Stimulated activated naive CD8-positive, alpha-beta T cell treated with anti-CD3 and anti-CD28 coated beads, Interleukin-15, Interleukin-2, amounts not matched to agents 100 U/mL and 50 U/mL, for 24 hours (primary cell): ENCODE measurements around the gene SPATA31A3.
"Not testable (repeated sequence)": the region's sequence is repeated elsewhere in the genome, so short reads cannot be mapped to it uniquely, and the experiment has no call there.

Experiments
- ATAC-seq: fragments of 150-1000 bp; cut with Tn5 transposase; one replicate; pipeline ENCODE4 v1.10.0; 2021
- DNase-seq: peaks from one replicate; pipeline ENCODE4 v3.0.0; 2021

Gene SPATA31A3

DNA sequence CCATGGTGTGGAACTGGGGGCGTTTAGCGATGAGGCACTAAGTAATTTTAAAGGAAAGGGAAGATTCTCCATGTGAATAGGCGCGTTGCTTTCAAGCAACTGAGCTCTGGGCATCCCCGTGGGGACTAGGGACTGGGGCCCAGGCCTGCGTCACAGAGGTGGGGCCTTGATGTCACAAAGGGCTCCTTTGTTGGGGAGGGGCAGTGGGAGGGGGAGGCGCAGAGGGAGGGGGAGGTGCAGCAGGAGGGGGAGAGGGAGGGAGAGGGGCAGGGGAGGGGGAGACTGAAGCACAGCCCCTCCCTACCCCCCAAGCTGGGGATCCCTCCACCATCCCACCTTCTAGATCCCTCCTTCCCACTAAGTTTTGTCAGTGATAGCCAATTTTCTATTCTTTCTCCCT, at the start of gene SPATA31A3:
Gene SPATA31A3 (minus strand): TSS at position 101 of the 400 bp plus-strand sequence. CDS start 29 bp downstream, at position 72.
- not testable (repeated sequence) for DNase-seq, ATAC-seq

DNA sequence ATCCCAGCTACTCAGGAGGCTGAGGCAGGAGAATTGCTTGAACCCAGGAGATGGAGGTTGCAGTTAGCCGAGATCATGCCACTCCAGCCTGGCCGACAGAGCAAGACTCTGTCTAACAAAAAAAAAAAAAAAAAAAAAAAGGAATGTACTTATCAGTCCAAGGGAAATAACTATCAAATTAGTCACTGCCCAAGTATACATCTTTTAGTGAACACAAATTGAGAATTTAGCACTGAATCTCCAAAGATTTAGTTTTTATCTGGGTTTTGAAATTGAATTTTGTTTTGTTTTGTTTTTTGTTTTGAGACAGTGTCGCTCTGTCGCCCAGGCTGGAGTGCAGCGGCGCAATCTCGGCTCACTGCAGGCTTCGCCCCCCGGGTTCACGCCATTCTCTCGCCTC, 39.8 kb downstream of the SPATA31A3 start:
- ATAC-seq, DNase-seq: not testable (repeated sequence)

DNA sequence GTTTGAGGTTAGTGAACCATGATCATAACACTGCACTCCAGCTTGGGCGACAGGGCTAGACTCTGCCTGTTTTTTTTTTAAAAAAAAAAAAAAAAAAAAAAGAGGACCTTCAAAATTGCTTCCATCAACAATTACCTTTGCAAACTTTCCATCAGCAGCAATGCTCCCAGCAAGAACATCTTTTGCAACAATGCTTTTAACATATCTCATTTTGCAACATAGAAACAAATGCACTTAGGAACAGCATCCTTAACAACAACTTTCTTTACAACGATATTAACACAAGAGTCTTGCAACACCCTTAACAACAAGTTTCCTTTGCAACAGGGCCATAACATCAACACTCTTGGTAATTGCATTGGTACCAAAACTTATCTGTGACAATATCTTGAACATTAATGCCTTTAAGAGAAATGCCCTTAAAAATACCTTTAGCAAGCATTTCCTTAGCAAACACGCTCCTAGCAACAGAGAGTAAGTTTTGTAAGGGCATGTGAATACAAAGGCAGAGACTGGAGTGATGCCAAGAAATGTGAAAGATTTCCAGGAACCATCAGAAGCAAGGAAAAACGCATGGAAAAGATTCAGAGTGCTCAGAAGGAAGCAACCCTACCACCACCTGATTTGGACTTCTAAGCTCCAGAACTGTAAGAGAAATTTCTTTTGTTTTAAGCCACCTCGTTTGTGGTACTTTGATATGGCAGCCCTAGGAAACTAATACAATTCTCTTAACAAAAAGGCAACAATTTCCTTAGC, 49.8 kb downstream of the SPATA31A3 start:
- DNase-seq, ATAC-seq: not testable (repeated sequence)

DNA sequence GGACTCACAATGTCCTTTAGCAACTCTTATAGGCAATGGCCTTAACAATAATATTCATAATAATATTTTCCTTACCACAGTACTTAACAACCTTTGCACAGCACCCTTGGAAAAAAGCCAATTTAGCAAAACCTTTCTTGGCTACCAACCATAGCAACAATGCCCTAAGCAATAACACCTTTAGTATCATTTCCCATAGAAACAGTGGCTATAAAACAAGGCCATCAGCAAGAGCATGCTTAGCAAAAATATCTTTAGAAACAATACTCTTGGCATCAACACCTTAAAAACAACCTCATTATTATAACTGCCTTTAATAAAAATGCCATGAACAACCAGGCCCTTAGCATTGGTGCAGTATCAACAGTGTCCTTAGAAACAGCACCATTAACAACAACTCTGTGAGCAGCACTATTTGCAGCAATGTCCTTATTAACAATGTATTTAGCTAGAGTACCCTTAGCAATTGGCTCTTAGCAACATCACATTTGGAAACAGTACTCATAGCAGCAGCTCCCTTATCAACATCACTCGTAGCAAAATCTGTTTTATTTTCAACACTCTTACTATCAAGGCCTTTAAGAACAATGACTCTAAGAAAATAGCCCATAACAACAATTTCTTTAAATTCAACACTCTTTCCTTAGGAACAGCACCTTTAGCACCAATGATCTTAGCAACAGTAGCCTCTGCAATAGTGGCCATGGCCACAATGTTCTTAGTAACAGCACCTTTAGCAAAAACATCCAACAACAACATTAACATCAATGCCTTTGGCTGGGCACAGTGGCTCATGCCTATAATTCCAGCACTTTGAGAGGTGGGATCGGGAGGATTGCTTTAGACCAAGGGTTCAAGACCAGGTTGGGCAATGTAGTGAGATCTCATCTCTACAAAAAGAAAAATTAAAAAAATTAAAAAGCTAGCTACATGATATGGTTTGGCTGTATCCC, 52.2 kb downstream of the SPATA31A3 start:
- ATAC-seq, DNase-seq: not testable (repeated sequence)

DNA sequence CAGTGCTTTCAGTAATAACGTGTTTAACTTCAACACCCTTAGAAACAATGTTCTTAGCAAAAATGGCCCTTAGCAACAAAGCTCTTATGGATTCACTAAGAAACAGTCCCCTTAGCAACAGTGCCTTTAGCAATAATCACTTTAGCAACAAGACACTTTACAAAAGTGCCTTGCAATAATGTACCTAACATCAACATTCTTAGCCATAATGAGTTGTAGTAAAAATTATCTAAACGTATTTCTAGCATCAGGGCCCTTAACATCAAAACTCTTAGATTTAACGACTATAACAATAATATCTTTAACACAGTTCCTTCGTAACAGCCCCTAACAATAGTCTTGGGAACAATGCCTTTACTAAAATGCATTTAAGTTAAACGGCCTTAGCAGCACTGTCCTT, 54.0 kb downstream of the SPATA31A3 start:
- ATAC-seq, DNase-seq: not testable (repeated sequence)

DNA sequence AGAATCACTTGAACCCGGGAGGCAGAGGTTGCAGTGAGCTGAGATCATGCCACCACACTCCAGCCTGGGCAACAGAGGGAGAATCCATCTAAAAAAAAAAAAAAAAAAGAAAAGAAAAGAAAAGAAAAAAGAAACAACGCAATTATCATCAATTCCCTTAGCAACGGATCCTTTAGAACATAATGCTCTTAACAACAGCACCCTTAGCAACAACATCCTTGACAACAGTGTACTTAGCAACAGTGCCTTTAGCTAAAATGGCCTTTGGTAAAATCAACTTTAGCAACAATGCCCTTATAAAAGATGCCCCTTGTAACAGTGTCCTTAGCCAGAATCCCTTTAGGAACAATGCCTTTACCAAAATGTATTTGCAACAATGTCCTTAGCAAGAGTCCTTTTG, 54.7 kb downstream of the SPATA31A3 start:
- not testable (repeated sequence) for DNase-seq, ATAC-seq
